SK-N-SH (cell line): ENCODE data around the gene SNX8. TPM values are rescaled to one million over a fixed set of nuclear protein-coding genes. Genes with fewer than 3 reads are reported as not detected.

Experiments
- CTCF ChIA-PET: fragments of 300-600, 350-600 bp; formaldehyde crosslinking; extraction: SDS; loops from one replicate; lab custom pipeline; 2021; lab: Yijun Ruan, JAX
- POLR2A ChIA-PET: fragments of 350-600 bp; sonication (Branson Sonifier 250); formaldehyde crosslinking; extraction: SDS; loops from one replicate; lab custom pipeline; 2020; ENCODE audit warnings: antibody characterized with exemption, inconsistent platforms; lab: Yijun Ruan, JAX
- DNase-seq: peaks from one replicate; pipeline ENCODE4 v3.0.0; 2012
- H2AFZ ChIP-seq: fragments of 200-600 bp; sonication (generic); 2 replicates; pipeline ENCODE4 v1.8.1; 2016; ENCODE audit warnings: antibody characterized with exemption, mild to moderate bottlenecking, low read depth
- H3F3A ChIP-seq: fragments of 200-600 bp; sonication (generic); replicated peaks from 2 replicates; pipeline ENCODE3; 2016; ENCODE audit warnings: antibody characterized with exemption, mild to moderate bottlenecking; ENCODE audit not compliant: insufficient read depth
- H3K27ac ChIP-seq, 2 experiments: fragments of 200-500 bp in 1 of 2; fragments of 200-600 bp in 1 of 2; sonication (Bioruptor generic) in 1 of 2; sonication (generic), shearing (Covaris generic) in 1 of 2; 2 replicates each; pipeline versions ENCODE4 v1.5.1 to v1.6.1; 2014 to 2016; ENCODE audit warnings: low read depth in 2 of 2, inconsistent platforms in 1 of 2, low read length in 1 of 2, mild to moderate bottlenecking in 1 of 2, mixed read lengths in 1 of 2
- H3K27me3 ChIP-seq: fragments of 200-600 bp; sonication (generic), shearing (Covaris generic); 2 replicates; pipeline ENCODE4 v1.6.1; 2016; ENCODE audit warnings: mixed run types; ENCODE audit not compliant: insufficient read depth
- H3K36me3 ChIP-seq, 2 experiments: fragments of 200-500 bp in 1 of 2; fragments of 200-600 bp in 1 of 2; sonication (Bioruptor generic) in 1 of 2; sonication (generic) in 1 of 2; replicated peaks in 1 of 2; 2 replicates each; pipeline versions ENCODE3 to v1.5.1; 2014 to 2016; ENCODE audit warnings: low read length in 1 of 2, mild to moderate bottlenecking in 1 of 2; ENCODE audit not compliant: insufficient read depth in 2 of 2, control insufficient read depth in 1 of 2
- H3K4me1 ChIP-seq, 2 experiments: fragments of 200-500 bp in 1 of 2; fragments of 200-600 bp in 1 of 2; sonication (Bioruptor generic) in 1 of 2; sonication (generic), shearing (Covaris generic) in 1 of 2; 2 replicates each; pipeline versions ENCODE4 v1.5.1 to v1.6.1; 2014 to 2016; ENCODE audit warnings: low read depth in 1 of 2, low read length in 1 of 2, mixed run types in 1 of 2; ENCODE audit not compliant: insufficient read depth in 2 of 2, control insufficient read depth in 1 of 2
- H3K4me2 ChIP-seq: fragments of 200-600 bp; sonication (generic), shearing (Covaris generic); 2 replicates; pipeline ENCODE4 v1.6.1; 2017; ENCODE audit warnings: mixed run types
- H3K4me3 ChIP-seq, 2 experiments: fragments of 200-500 bp in 1 of 2; fragments of 200-600 bp in 1 of 2; sonication (Bioruptor generic) in 1 of 2; sonication (generic), shearing (Covaris generic) in 1 of 2; 2 replicates each; pipeline versions ENCODE4 v1.5.1 to v1.8.1; 2014 to 2016; ENCODE audit warnings: low read depth in 2 of 2, inconsistent platforms in 1 of 2, low read length in 1 of 2, mild to moderate bottlenecking in 1 of 2, mixed read lengths in 1 of 2, moderate library complexity in 1 of 2
- H3K79me2 ChIP-seq: fragments of 200-600 bp; sonication (generic); 2 replicates; pipeline ENCODE4 v1.8.1; 2017; ENCODE audit warnings: mild to moderate bottlenecking; ENCODE audit not compliant: insufficient read depth
- H3K9ac ChIP-seq: fragments of 200-600 bp; sonication (generic); 2 replicates; pipeline ENCODE4 v1.6.1; 2017; ENCODE audit warnings: mixed run types
- H3K9me2 ChIP-seq: fragments of 200-600 bp; sonication (generic); 2 replicates; pipeline ENCODE4 v1.6.1; 2017; ENCODE audit warnings: mixed run types
- H3K9me3 ChIP-seq: fragments of 200-600 bp; sonication (generic); 2 replicates; pipeline ENCODE4 v1.6.1; 2017; ENCODE audit warnings: mixed run types, mild to moderate bottlenecking, moderate library complexity
- H4K20me1 ChIP-seq: fragments of 200-600 bp; sonication (generic); 2 replicates; pipeline ENCODE4 v1.6.1; 2017; ENCODE audit warnings: mild to moderate bottlenecking, mixed run types; ENCODE audit not compliant: insufficient read depth
- CHD2 ChIP-seq: fragments of 150-350 bp; IDR thresholded peaks from 2 replicates; pipeline ENCODE4 v1.6.1; 2018; ENCODE audit warnings: low read length; ENCODE audit not compliant: partially characterized antibody
- ELF1 ChIP-seq: IDR thresholded peaks from 2 replicates; pipeline ENCODE4 v1.4.0; 2012
- FOXJ3 ChIP-seq: sonication (generic); formaldehyde crosslinking; IDR thresholded peaks from 2 replicates; pipeline ENCODE4 v1.5.1; 2020; ENCODE audit warnings: mild to moderate bottlenecking, missing genetic modification reagents
- GABPA ChIP-seq: IDR thresholded peaks from 2 replicates; pipeline ENCODE4 v1.4.0; 2012; ENCODE audit warnings: low read depth, mild to moderate bottlenecking
- IRF3 ChIP-seq: fragments of 150-350 bp; IDR thresholded peaks from 2 replicates; pipeline ENCODE4 v1.6.1; 2016; ENCODE audit warnings: mild to moderate bottlenecking, low read depth, low read length
- MAX ChIP-seq: IDR thresholded peaks from 2 replicates; pipeline ENCODE4 v1.4.0; 2012; ENCODE audit warnings: low read depth
- MEF2A ChIP-seq: IDR thresholded peaks from 2 replicates; pipeline ENCODE4 v1.4.0; 2012; ENCODE audit warnings: low read depth, borderline replicate concordance
- NFIC ChIP-seq: IDR thresholded peaks from 2 replicates; pipeline ENCODE4 v1.4.0; 2012; ENCODE audit warnings: borderline replicate concordance
- NRF1 ChIP-seq: IDR thresholded peaks from 2 replicates; pipeline ENCODE4 v1.6.1; 2012; ENCODE audit warnings: low read depth, mild to moderate bottlenecking, low read length
- PBX3 ChIP-seq: IDR thresholded peaks from 2 replicates; pipeline ENCODE4; 2012
- REST ChIP-seq: IDR thresholded peaks from 2 replicates; pipeline ENCODE4 v1.6.1; 2012; ENCODE audit warnings: mild to moderate bottlenecking, low read depth, low read length, moderate library complexity
- RFX5 ChIP-seq: IDR thresholded peaks from 2 replicates; pipeline ENCODE4 v1.6.1; 2012; ENCODE audit warnings: mild to moderate bottlenecking, improper control_type of control experiment, low read length
- TCF12 ChIP-seq: IDR thresholded peaks from 2 replicates; pipeline ENCODE4 v1.4.0; 2012
- TEAD4 ChIP-seq: IDR thresholded peaks from 2 replicates; pipeline ENCODE4 v1.4.0; 2012; ENCODE audit warnings: mild to moderate bottlenecking, borderline replicate concordance; ENCODE audit not compliant: insufficient read depth
- USF1 ChIP-seq: IDR thresholded peaks from 2 replicates; pipeline ENCODE4 v1.4.0; 2012; ENCODE audit warnings: low read depth, borderline replicate concordance
- USF2 ChIP-seq: fragments of 150-350 bp; IDR thresholded peaks from 2 replicates; pipeline ENCODE4 v1.6.1; 2017; ENCODE audit warnings: antibody characterized with exemption, low read length, low read depth, borderline replicate concordance
- YY1 ChIP-seq: IDR thresholded peaks from 2 replicates; pipeline ENCODE4 v1.4.0; 2012; ENCODE audit warnings: low read depth, mild to moderate bottlenecking
- WGBS: methylation state at CpG from one replicate; pipeline ENCODE4 v1.1.6; 2017; ENCODE audit warnings: low lambda C conversion rate; 5-methylcytosine and 5-hydroxymethylcytosine counted together
- polyA plus RNA-seq, 3 experiments: library from polyadenylated mRNA; depleted of rRNA; stranded (reverse); fragments of >200 nt; gene quantifications; 2 replicates each; pipeline ENCODE4 v1.2.3, GENCODE V29; 2012

Gene SNX8
- polyA plus RNA-seq, 1 of the 3 experiments (the other 2 are of a cell fraction), result 20.6 TPM

GRCh38 chr7:2360796-2361195 lies 46.6 kb upstream of the SNX8 start:
- H4K20me1 ChIP-seq, result peaks cover 83% of the 10 kb centered on the region
- H3F3A ChIP-seq, result peaks cover 15% of the 10 kb centered on the region
- H3K9me3 ChIP-seq, result no peaks in the 10 kb centered on the region
- no peak overlapping the region for H2AFZ ChIP-seq
- H3K36me3 ChIP-seq, result peaks cover 68 to 73% of the 10 kb centered on the region in 2 experiments
- no peaks in the 10 kb centered on the region for H3K27me3 ChIP-seq
- 84% methylated on average over 6 of the region's 6 CpGs for WGBS
- H3K4me3 ChIP-seq, result no peak overlapping the region
- TF ChIP-seq RFX5, result no peak
- TF ChIP-seq NRF1, result no peak
- no peak for TF ChIP-seq ELF1
- TF ChIP-seq GABPA, result no peak
- no peak for TF ChIP-seq MEF2A
- TF ChIP-seq, all 33 proteins: peak for 0
- Histone ChIP-seq H3K27ac (no peak overlapping the region), H3K9ac (no peak overlapping the region), H3K9me2 (no peaks in the 10 kb centered on the region), H3K79me2 (peaks cover 86% of the 10 kb centered on the region), H3K4me2 (no peak overlapping the region), H3K4me1 (peaks cover 0 to 10% of the 10 kb centered on the region in 2 experiments)
- DNase-seq, result no peak
- CTCF ChIA-PET, result interaction anchor here (0.6 to 4.2 kb wide), 3 partner anchors 8 to 25 kb away, joined by 4 to 14 read pairs (median 6); no protein-coding TSS in a partner anchor
- POLR2A ChIA-PET, result no interaction called here

GRCh38 chr7:2359610-2360009 lies 45.4 kb upstream of the SNX8 start:
- Histone ChIP-seq H3K27me3 (no peaks in the 10 kb centered on the region), H3K36me3 (peaks cover 62 to 67% of the 10 kb centered on the region in 2 experiments), H3K4me3 (no peak overlapping the region), H3F3A (peaks cover 15% of the 10 kb centered on the region), H3K4me1 (peaks cover 0 to 13% of the 10 kb centered on the region in 2 experiments), H3K9ac (no peak overlapping the region)
- ChIA-PET CTCF (interaction anchor here (0.6 to 4.2 kb wide), 6 partner anchors 10 to 112 kb away, joined by 3 to 14 read pairs (median 3); no protein-coding TSS in a partner anchor), POLR2A (no interaction called here)
- DNase-seq, result no peak
- TF ChIP-seq FOXJ3, result no peak
- no peak for TF ChIP-seq CHD2
- no peak for TF ChIP-seq PBX3
- TF ChIP-seq YY1, result no peak
- TF ChIP-seq REST, result no peak
- TF ChIP-seq TEAD4, result no peak
- TF ChIP-seq USF1, result no peak
- no peak for TF ChIP-seq GABPA
- TF ChIP-seq MAX, result no peak
- no peak for TF ChIP-seq NFIC
- TF ChIP-seq USF2, result no peak
- no peak for TF ChIP-seq NRF1
- TF ChIP-seq IRF3, result no peak
- no peak for TF ChIP-seq TCF12
- no peak for TF ChIP-seq RFX5
- TF ChIP-seq, all 33 proteins: peak for 0
- Histone ChIP-seq H3K4me2 (no peak overlapping the region), H4K20me1 (peaks cover 83% of the 10 kb centered on the region), H3K27ac (no peak overlapping the region), H2AFZ (no peak overlapping the region), H3K79me2 (peaks cover 92% of the 10 kb centered on the region), H3K9me2 (no peaks in the 10 kb centered on the region), H3K9me3 (no peaks in the 10 kb centered on the region)
- 95% methylated on average over 11 of the region's 11 CpGs for WGBS
